DMS114 treated with DMSO at 0.1 percent for 48 hours (cell line): ENCODE data around the gene MFSD6.
"Not testable (repeated sequence)": the region's sequence is repeated elsewhere in the genome, so short reads cannot be mapped to it uniquely, and the experiment has no call there.

ENCODE experiments used
- DNase-seq: peaks from one replicate; lab custom pipeline; 2025; ENCODE audit not compliant: unreplicated experiment; lab: John Stamatoyannopoulos, UW

The MFSD6 gene

DNA sequence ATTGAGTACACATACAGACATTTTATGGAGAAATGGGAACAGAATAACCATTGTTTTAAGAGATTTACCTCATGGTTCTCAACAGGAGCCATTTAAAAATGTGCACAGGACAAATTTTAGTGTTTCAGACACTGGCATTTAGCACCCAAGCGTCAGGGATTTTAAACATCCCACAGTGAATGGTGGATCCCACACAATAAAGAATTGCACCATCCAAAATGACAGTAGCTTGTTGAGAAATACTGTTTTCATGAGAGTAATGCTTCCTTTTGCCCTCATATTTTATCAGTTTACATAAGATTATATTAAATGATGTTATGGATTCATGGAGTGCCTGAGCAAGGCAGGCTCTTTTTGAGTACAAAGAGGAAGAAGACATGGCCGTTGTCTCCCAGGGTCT is 54.0 kb downstream of the MFSD6 start:
- no peak for DNase-seq

DNA sequence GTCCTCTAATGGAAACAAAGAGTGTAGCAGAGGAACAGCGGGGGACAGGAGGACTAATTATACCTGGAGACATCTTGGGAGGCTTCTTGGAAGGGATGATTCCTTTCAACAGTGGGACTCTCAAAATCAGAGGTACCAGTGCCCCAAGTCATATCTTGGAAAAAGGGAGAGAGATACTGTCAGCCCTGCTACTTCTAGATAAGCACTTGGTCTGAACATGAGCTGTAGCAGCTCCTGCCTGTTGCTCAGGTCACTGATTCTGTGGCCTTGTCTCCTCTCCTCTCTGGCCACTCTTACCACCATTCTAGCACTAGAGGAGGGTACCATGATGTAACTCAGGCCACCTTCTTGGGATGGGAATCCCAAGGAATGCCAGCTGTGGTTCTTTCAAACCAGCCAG is 54.5 kb downstream of the MFSD6 start:
- DNase-seq = no peak

DNA sequence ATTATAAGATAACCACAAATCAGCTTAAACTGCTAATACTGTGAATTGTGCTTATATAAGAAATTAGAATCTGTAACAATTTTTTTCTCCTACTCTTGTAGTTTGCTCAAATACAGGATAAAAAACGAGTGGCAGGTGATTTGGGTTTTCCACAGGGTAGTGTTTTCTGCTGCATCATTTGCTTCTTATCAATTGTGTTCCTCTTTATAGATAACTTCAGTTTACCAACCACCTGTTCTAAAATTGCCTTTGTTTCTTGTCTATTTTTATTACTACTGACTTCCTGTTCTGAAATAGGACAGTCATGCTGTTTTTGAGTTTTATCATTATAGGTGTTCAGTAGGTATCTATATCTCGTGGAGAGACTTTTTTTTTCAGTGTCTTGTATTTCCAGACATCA is 56.9 kb downstream of the MFSD6 start:
- DNase-seq = no peak

DNA sequence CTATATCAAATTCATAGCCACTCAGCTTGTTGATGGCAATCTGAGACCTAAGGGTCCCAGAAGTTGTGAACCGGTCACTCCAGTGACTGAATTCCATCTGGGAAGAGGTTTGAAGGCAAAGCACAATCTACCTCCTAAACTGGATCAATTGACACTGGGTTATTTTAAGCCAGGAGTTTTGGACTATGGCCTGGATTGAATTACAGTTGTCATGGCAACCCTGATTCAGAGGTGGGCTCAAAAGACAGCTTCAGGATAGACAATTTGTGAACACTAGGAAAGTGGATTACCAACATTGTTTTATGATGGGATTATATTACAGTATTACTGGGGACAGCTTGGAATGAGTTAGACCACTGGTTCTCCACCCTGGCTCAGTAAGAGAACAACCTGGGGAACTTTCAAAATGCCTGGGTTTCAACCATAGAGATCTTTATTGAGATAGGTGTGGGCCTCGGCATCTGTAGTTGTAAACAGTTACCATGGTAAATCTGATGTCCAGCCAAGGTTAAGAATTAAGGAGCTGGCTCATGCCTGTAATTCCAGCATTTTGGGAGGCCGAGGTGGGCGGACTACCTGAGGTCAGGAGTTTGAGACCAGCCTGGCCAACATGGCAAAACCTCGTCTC is 58.8 kb downstream of the MFSD6 start:
- no peak for DNase-seq

DNA sequence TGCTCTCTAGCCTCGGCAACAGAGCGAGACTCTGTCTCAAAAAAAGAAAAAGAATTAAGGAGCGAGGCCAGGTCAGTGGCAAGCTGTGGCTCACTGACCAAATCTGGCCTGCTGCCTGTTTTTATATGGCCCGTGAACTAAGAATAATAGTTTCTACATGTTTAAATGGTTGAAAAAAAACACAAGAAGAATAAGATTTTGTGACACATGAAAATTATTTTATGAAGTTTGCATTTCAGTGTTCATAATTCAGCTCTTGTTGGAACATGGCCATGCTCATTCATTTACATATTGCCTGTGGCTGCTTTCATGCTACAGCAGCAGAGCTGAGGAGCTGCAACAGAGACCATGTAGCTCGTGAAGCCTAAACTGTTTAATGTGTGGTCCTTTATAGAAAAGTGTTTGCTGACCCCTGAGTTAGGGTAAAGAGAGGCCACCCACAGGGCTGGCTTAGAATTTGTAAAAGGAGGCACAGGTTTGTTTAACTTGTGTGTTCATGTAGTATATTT is 59.5 kb downstream of the MFSD6 start:
- no peak for DNase-seq

DNA sequence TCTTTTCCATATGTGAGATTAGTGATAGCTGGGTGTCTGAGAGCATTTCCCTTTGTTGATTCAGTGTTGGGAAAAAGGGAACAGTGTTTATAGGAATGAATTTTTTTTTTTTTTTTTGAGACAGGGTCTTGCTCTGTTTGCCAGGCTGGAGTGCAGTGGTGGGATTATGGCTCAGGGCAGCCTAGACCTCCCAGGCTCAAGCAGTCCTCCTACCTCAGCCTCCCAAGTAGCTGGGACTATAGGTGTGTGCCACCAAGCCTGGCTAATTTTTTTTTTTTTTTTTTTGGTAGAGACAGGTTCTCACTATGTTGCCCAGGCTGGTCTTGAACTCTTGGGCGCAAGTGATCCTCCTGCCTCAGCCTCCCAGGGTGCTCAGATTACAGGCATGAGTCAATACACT is 60.2 kb downstream of the MFSD6 start:
- DNase-seq = not testable (repeated sequence)

DNA sequence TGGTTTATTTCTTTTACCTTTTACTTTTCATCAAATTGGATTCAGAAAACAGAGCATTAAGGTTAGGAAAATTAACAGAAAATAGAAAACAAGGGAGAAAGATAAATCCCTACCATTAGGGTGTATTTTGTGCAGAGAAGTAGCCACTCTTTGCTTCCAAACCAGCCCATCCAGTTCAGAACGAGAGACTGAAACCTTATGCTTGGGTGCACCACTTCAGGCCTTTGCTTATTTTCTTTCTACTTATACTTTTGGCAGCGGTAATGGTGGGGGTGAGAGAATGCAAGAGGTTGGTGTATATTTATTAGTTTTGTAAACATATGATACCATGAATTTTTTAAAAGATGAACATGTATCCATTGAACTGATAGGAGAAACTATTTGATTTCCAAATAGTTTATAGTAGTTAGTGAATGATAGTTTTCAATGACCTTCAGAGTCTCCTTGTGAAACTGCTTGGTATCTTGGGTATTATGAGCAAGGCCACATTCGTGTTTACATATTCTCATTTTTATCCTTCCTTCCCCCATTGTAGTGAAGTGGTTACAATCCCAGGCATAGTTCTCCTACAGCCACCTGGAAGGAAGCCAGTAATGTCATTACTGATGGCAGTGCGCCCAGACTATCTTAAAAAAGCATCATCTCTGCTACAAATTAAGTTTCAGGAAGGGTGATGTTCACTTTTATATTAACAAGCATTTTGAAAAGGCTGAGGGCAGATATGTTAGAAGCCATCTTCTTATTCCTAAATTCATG is 60.8 kb downstream of the MFSD6 start:
- no peak for DNase-seq

DNA sequence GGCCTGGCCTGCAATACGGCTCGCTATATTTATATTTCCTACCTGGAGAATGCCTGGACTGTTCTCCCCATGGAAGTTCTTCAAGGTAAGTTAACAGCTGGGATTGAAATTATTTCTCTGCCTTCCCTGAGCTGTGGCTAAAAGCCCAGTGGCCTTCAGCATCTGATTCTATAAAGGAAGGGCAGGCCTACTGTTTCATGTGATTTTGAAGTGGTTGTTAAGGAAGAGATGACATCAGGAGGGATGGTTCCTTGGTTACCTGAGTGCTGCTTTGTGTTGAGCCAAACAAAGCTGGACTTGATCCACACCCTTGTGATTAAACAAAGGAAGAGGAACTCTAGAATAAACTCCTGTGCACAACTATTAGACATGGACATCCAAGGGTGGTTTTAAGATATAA is 61.6 kb downstream of the MFSD6 start:
- DNase-seq = no peak

DNA sequence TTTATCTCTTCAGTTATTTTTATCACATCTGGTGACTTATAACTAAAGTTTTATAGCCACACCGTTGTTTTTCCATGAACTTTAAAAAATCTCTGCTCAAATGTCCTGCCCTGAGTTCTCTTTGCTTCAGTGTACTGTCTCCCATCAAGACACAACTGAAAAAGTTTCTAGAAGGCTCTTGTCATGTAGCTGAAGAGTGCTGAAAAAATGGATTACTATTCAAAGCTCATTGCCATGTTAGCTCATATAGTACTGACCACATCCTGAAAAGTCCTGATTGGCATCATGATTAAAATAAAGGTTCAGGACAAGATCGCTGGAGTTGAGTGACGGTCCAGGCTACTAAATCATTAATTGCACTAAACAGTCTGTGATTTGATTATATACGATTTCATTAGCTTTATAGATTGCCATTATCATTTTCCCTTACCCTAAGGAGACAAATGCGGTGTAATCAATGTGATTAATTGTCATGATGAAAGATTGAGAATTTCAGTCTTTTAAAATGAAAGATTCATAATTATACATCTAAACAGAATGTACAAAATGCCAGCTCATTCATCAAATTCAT is 62.2 kb downstream of the MFSD6 start:
- DNase-seq = no peak

DNA sequence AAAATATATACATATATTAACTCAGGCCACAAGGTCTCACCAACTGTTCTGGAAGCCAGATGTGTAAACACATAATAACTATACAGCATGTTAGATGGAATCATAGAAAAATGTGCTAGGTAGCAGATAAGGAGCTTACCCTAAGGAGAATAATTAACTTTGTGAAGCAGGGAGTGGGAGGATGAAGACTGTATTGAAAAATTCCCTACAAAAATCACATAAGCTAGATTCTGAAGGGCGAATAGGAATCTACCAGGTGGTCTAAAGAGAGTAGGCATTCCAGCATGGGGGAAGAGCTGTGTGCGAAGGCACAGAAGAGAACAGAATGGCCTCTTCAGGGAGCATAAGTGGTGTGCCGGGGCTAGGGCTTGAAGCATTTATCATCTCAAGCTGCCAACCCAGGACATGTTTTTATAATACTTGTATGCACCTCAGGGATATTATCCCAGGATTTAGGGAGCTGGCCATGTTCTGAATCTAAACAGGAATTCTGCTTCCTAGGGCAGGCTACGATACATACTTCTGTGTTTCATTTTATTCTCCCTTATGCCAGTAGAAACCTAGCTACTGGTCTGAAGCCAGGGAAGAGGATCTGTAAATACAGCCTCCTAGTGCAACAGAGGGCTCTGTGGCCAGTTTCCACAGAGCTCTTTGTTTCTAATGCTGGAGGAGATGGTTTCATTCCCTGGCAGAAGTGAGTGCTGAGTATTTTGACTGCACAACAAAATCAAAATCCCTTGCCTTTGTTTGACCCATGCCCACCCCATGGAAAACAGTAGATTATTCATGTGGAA is 69.7 kb downstream of the MFSD6 start:
- no peak for DNase-seq

DNA sequence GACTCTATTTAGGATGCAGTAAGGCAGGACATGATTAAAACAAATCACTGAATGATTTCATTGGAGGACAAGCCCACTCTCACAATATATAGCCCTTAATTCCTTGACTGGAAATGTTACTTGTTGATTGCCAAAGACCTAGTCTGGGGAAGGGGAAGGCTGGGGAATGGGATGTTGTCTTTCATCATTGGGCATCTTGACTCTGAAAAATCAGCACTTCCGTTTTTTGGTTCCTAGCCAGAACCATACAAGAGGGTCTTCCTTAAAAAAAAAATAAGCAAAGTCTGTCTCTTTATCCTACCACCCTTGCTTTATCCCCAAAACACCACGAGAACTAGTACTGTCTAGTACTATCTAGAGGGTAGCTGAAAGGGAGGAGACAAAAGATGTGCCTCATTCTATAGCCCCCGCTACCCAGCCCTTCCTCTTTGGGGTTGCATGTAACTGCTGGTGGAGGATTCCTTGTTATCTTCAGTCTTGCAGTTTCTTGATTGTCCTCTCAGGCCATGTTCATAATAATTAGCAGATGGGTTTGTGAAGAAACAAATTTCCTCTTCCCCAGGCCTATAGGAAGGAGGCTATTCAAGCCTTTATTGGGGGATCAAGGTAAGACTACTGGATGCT is 70.5 kb downstream of the MFSD6 start:
- no peak for DNase-seq

DNA sequence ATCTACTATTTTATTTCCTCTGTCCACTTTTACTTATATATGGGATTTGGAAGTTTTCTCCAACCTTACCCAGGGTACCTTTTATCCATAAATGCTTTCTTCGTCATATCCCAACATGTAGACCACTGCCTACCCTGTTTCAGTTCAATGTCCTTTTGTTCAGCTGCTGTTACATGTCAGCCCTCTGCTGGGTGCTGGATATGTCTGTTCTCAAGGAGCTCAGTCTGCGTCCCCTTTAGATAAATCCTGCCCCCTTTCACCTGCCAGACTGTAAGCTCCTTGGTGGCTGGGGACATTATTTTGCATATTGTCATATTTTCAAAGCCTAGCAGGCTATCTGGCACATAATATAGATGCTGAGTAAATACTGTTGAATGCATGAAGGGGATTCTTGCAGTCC is 73.2 kb downstream of the MFSD6 start:
- DNase-seq = no peak

DNA sequence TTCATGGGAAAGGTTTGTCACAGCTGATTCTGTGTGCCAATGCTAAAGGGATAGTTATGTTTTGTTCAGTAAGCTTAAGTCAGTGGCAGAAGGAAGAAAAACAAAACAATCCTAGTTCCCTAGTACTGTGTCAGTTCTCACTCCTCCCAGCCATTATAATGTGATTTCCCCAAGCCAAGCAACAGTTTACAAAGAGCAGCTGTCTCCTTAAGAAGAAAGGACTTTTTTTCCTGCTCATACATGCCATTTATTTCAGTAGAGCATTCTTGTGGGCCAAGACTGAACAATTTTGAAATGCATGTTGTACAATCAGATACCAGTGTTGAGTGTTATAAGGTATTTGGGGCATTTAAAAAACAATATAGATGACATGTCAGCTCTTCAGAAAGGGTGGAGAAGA is 74.3 kb downstream of the MFSD6 start:
- DNase-seq = no peak

DNA sequence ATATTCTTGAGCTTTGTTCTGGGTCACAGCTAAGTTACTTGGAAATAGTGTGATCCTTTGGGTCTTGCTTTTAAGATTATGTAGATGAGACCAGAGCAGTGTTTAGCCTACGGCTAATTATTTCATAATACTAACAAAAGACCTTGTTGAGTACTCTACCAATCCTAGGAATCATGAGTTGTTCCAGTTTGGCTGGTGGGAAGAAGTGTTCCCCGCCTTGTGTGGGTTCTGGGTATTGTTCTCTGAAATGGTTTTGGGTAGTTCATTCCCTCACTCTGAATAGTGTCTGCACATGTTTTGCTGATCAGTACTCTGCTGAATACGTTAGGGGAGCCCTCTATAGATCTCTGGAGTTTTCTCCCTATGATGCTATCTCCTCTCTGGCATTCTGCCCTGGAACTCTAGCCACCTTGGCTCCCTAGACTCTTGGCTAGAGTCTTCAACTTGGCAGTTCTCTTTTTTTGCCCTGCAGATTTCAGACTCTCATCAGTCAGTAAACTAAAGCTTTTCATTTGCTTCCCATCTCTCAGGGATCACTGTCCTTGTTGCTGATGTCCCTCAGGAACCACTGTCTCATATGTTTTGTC is 78.0 kb downstream of the MFSD6 start:
- no peak for DNase-seq

DNA sequence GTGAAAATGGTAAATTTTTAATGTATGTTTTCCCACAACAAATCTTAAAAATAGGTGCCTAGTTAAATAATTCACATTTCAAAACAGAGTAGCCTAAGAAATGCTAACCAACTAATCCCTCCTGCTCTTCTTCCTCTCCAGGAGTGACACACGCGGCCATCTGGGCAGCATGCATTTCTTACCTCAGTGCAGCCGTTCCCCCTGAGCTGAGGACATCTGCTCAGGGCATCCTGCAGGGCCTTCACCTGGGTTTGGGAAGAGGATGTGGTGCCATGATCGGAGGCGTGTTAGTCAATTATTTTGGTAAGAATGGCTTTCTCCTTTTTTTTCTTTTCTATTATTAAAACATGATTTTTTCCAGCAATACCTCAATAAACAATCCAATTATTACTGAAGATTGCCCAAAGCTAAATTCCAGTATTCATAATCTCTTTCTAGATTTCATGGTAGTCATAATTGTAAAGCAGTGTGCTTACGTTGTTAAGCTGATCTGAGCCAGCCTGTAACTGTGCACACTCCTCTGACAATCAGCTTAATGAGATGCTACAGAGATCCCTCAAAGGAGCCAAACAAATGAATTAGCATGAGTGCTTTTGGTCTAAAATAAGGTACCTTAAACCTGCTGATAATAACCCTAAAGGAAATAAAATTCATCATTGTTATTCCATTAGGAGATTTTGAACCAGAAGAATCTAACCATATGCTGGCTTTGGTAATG is 80.5 kb downstream of the MFSD6 start:
- no peak for DNase-seq

DNA sequence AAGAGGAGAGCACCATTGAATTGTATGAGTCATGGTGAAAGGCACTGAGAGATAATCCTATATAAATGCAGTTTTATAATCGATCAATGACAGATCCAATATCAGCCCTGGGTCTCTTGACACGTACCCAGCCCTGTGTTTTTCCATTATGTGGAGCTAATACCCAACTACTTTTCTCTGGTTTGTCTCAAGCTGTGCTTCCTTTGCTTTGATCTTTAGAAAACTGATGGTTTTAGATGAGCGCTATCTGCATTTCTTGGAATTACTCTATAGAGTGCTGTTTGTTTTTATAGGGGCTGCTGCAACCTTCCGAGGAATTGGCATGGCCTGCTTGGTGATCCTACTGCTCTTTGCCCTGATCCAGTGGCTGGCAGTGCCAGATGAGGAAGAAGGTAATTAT is 81.3 kb downstream of the MFSD6 start:
- no peak for DNase-seq

DNA sequence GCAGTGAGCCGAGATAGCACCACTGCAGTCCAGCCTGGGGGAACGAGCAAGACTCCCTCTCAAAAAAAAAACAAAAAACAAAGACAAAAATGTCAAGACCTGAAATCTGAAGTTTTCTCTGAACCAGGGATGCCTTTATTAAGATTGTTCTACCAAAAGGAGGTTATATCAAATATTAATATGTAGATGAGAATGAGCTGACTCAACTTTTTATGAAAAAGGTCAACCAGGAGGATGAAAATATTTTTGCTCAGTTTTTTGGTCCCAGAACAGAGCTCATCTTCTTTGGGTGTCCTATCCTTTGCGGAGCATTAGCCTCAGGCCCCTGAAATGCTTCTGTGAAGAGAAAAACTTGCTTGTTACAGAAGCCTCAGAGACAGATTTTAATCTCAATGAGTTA is 82.3 kb downstream of the MFSD6 start:
- DNase-seq = no peak

DNA sequence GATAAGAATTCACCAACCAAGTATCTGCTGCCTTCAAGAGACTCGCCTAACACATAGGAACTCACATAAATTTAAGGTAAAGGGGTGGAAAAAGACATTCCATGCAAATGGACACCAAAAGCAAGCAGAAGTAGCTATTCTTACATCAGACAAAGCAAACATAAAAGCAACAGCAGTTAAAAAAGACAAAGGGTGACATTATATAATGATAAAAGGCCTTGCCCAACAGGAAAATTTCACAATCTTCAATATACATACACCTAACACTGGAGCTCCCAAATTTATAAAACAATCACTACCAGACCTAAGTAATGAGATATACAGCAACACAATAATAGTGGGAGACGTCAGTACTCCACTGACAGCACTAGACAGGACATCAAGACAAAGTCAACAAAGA is 84.9 kb downstream of the MFSD6 start:
- no peak for DNase-seq

DNA sequence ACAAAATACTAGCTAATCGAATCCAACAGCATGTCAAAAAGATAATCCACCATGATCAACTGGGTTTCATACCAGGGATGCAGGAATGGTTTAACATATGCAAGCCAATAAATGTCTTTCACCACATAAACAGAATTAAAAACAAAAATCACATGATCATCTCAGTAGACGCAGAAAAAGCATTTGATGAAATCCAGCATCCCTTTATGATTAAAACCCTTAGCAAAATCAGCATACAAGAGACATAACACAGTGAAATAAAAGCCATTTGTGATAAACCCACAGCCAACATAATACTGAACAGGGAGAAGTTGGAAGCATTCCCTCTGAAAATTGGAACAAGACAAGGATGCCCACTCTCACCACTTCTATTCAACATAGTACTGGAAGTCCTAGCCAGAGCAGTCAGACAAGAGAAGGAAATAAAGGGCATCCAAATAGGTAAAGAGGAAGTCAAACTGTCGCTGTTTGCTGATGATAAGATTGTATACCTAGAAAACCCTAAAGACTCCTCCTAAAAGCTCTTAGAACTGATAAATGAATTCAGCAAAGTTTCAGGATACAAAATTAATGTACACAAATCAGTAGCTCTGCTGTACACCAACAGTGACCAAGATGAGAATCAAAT is 86.6 kb downstream of the MFSD6 start:
- not testable (repeated sequence) for DNase-seq

DNA sequence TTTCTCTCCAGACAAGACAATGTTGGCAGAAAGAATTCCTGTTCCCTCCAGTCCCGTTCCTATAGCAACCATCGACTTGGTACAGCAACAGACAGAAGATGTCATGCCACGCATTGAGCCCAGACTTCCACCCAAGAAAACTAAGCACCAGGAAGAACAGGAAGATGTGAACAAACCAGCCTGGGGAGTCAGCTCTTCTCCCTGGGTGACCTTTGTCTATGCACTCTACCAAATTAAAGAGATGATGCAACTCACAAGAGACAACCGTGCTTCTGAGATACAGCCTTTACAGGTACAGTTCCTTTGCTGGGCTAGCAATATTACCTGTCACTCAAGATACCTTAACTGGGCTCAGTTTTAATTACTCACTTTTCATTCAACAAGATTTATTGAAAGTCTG is 89.3 kb downstream of the MFSD6 start:
- no peak for DNase-seq
